Osteocyte (in vitro differentiated cells): ENCODE data around the gene RGS10. TPM values are rescaled to one million over a fixed set of nuclear protein-coding genes. Genes with fewer than 3 reads are reported as not detected.

Experiments used
- DNase-seq: peaks from one replicate; pipeline ENCODE4 v3.0.0; 2021; ENCODE audit warnings: mixed read lengths; ENCODE audit not compliant: unreplicated experiment; ENCODE audit errors: extremely low spot score
- H3K27ac Mint-ChIP-seq: one replicate; pipeline ENCODE4 v1.8.0; 2021; ENCODE audit warnings: mild to moderate bottlenecking, mixed read lengths; ENCODE audit not compliant: unreplicated experiment
- H3K27me3 Mint-ChIP-seq: one replicate; pipeline ENCODE4 v1.8.0; 2021; ENCODE audit warnings: mixed read lengths; ENCODE audit not compliant: unreplicated experiment
- H3K36me3 Mint-ChIP-seq: one replicate; pipeline ENCODE4 v1.8.0; 2021; ENCODE audit warnings: mixed read lengths; ENCODE audit not compliant: unreplicated experiment
- H3K4me1 Mint-ChIP-seq: one replicate; pipeline ENCODE4 v1.8.0; 2021; ENCODE audit warnings: mixed read lengths; ENCODE audit not compliant: unreplicated experiment
- H3K4me3 Mint-ChIP-seq: one replicate; pipeline ENCODE4 v1.8.0; 2021; ENCODE audit warnings: mild to moderate bottlenecking, moderate library complexity, mixed read lengths; ENCODE audit not compliant: unreplicated experiment
- H3K9me3 Mint-ChIP-seq: one replicate; pipeline ENCODE4 v1.8.0; 2021; ENCODE audit warnings: mixed read lengths; ENCODE audit not compliant: unreplicated experiment
- total RNA-seq: library from RNA; stranded (reverse); gene quantifications from 2 replicates; pipeline ENCODE4 v1.2.1, GENCODE V29; 2021
- TF ChIP-seq, protein P1 (sequence below): fragments of 200-600 bp; sonication (generic); IDR thresholded peaks from 2 replicates; pipeline ENCODE4 v1.5.0; 2021; ENCODE audit warnings: antibody characterized with exemption, mild to moderate bottlenecking, moderate library complexity

Gene RGS10
- total RNA-seq, 1 donor from 2014 or later, result 23.3 TPM

DNA sequence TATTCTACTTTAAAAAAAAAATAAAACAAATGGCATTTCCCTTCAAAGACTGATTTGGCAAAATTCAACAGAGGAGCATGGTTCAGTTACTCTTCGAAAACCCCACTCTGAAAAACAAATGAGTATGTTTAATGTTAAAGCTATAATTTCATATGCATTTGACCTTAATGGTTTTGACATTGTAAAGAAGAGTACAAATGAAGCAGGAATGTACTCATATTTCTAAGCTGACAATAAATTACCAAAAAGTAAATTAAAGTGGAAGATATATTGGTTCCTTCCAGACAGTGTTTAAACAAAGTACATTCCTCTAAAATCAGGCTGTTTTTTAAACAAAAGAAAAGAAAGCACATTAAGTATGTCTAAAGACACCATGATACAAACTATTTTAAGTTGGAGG is 16.4 kb downstream of the RGS10 start:
- TF ChIP-seq, protein P1, sequence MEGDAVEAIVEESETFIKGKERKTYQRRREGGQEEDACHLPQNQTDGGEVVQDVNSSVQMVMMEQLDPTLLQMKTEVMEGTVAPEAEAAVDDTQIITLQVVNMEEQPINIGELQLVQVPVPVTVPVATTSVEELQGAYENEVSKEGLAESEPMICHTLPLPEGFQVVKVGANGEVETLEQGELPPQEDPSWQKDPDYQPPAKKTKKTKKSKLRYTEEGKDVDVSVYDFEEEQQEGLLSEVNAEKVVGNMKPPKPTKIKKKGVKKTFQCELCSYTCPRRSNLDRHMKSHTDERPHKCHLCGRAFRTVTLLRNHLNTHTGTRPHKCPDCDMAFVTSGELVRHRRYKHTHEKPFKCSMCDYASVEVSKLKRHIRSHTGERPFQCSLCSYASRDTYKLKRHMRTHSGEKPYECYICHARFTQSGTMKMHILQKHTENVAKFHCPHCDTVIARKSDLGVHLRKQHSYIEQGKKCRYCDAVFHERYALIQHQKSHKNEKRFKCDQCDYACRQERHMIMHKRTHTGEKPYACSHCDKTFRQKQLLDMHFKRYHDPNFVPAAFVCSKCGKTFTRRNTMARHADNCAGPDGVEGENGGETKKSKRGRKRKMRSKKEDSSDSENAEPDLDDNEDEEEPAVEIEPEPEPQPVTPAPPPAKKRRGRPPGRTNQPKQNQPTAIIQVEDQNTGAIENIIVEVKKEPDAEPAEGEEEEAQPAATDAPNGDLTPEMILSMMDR, result no peak
- Mint-ChIP-seq H3K27me3 (no peaks in the 10 kb centered on the region), H3K4me3 (no peak overlapping the region), H3K9me3 (no peaks in the 10 kb centered on the region), H3K36me3 (no peaks in the 10 kb centered on the region), H3K4me1 (peaks cover 52% of the 10 kb centered on the region), H3K27ac (no peak overlapping the region)
- no peak for DNase-seq

DNA sequence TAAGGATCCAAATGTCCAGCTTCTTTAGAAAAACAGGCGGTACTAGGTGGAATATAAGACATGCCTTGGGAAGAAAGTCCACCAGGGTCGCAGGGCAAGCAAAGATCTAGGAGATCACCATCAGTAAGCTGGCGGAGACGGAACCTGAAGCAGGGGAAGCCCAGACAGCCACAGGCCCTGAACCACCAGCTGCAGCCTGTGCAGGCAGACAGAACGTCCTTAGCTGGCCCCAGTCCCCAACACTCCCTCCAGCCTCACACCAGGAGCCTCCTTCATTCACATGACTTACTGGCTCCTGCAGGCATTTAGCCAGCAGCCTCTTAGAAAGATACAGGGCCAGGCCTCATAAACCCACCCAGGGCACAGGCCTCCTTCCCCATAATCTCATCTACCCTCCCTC is 17.4 kb downstream of the RGS10 start:
- TF ChIP-seq, protein P1, result no peak
- Mint-ChIP-seq H3K27ac (no peak overlapping the region), H3K9me3 (no peaks in the 10 kb centered on the region), H3K36me3 (no peaks in the 10 kb centered on the region), H3K4me1 (peaks cover 48% of the 10 kb centered on the region), H3K4me3 (no peak overlapping the region), H3K27me3 (no peaks in the 10 kb centered on the region)
- no peak for DNase-seq

DNA sequence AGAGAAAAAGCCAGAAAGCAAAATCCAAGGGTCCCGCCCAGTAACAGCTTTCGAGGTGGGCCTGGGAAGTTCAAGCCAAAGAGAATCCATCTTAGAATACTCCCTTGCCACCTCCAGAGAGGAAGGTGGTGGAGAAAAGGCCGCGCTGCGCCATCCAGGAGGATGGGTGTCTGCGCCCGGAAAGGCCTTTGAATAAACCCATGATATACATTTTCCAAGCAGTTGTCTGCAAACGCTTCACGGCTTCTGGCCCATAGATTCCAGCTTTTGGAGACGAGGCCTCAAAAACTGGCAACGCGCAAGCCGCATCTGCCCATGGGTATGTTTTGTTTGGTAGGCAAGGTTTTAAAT is 17.8 kb downstream of the RGS10 start:
- Mint-ChIP-seq H3K27me3 (no peaks in the 10 kb centered on the region), H3K4me1 (peaks cover 48% of the 10 kb centered on the region), H3K36me3 (no peaks in the 10 kb centered on the region), H3K27ac (no peak overlapping the region), H3K9me3 (no peaks in the 10 kb centered on the region), H3K4me3 (no peak overlapping the region)
- TF ChIP-seq, protein P1, result no peak
- no peak for DNase-seq

DNA sequence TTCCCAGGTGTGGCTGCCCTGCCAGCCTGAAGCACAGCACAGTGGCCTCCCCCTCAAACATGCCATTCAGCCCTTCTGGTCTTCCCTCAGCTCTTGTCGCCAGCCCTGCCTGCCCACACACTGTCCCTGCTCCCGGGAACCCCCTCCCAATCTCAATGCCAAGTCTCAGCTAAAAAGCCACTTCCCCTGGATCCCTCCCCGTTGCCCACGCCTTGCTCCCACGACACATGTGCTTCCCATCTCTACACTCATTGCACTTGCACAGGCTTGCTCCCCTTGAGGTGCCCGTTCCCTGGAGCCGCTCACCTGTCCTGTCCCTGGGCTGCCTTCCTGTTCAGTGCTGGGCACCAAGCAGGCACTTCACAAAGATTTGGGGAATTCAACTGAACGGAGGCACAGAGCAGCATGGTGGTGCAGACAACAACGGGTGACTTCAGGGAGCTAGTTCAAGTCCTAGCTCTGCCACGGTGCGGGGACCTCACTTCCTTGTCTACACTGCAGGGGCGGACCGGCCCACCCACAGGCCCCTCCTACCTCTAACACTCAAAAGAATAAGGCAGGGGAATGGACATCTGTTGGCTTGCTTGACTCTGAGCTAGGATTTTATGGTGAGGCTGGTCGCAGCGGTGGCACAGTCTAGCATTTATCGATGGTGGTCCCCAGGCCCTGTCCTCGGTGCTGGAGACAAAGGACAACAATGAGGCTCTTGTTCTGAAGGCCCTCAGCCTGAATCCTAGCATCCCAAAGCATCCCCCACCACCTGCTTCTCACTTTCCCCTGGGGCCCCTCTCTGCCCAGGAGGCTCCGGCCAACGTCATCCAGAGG is 18.4 kb downstream of the RGS10 start:
- no peak overlapping the region for H3K27ac Mint-ChIP-seq
- peaks cover 45% of the 10 kb centered on the region for H3K4me1 Mint-ChIP-seq

DNA sequence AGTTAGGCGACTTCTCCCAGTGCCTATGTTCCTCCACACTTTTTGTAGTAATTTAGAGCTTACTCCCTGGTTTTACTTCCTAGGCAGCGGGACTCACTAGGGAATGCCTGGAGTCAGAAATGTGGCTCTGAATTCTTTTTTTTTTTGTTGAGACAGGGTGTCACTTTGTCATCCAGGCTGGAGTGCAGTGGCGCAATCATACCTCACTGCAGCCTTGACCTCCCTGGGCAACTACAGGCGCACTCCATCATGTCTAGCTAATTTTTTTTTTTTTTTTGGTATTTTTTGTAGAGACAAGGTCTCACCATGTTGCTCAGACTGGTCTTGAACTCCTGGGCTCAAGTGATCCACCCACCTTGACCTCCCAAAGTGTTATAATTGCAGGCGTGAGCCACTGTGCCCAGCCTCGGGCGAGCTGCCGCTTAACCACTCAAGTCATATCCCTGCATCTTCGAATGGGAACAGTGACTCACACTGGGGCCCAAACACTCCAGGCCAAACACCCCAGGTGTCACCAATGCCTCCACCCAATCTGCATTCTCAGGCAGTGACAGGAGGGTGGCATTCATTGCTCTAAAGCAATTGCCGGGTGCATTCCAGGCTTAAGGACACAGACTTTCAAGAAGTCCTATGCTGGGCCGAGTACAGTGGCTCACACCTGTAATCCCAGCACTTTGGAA is 19.6 kb downstream of the RGS10 start:
- Mint-ChIP-seq H3K9me3 (no peaks in the 10 kb centered on the region), H3K27ac (no peak overlapping the region), H3K4me1 (peaks cover 41% of the 10 kb centered on the region), H3K27me3 (no peaks in the 10 kb centered on the region), H3K4me3 (no peak overlapping the region), H3K36me3 (no peaks in the 10 kb centered on the region)
- no peak for DNase-seq
- TF ChIP-seq, protein P1, result no peak

More for the DNA sequence above, 18.4 kb downstream of the RGS10 start:
- Mint-ChIP-seq H3K4me3 (no peak overlapping the region), H3K36me3 (no peaks in the 10 kb centered on the region), H3K9me3 (no peaks in the 10 kb centered on the region), H3K27me3 (no peaks in the 10 kb centered on the region)
- TF ChIP-seq, protein P1, result no peak
- DNase-seq, result no peak
